GM19328 (cell line): ENCODE data around the gene MRPL54.
"Not testable (repeated sequence)": the region's sequence is repeated elsewhere in the genome, so short reads cannot be mapped to it uniquely, and the experiment has no call there.

Source experiments
- ATAC-seq: cut with Tn5 transposase; IDR thresholded peaks from one replicate; pipeline ENCODE4 v1.9.1; 2021; ENCODE audit warnings: mild to moderate bottlenecking, moderate library complexity; ENCODE audit not compliant: unreplicated experiment

MRPL54 gene

GRCh38 chr19:3807574-3808354, 45.3 kb downstream of the MRPL54 start:
- no peak for ATAC-seq

- ATAC-seq = no peak
Observed at GRCh38 chr19:3808420-3809143, 46.1 kb downstream of the MRPL54 start.

- no peak for ATAC-seq
Observed at GRCh38 chr19:3809881-3810707, 47.6 kb downstream of the MRPL54 start.

GRCh38 chr19:3810708-3811355, 48.4 kb downstream of the MRPL54 start:
- no peak for ATAC-seq

GRCh38 chr19:3813473-3814392, 51.3 kb downstream of the MRPL54 start:
- no peak for ATAC-seq

- ATAC-seq = no peak
Observed at GRCh38 chr19:3814648-3815047, 52.2 kb downstream of the MRPL54 start.

- ATAC-seq = not testable (repeated sequence)
Observed at GRCh38 chr19:3816148-3816547, 53.7 kb downstream of the MRPL54 start.

GRCh38 chr19:3816566-3817218, 54.2 kb downstream of the MRPL54 start:
- no peak for ATAC-seq
